SU-DHL-6 (cell line): ENCODE measurements around the gene KSR2.

Source experiments
- EZH2phosphoT487 ChIP-seq: fragments of 200-600 bp; sonication (generic), shearing (Covaris generic); conservative IDR thresholded peaks from 2 replicates; pipeline ENCODE4 v1.6.1; 2018; ENCODE audit warnings: mild to moderate bottlenecking, antibody characterized with exemption, low read length, moderate library complexity, mixed read lengths
- TF ChIP-seq, protein P1 (sequence below): fragments of 200-600 bp; sonication (generic); IDR thresholded peaks from one replicate; pipeline ENCODE4 v1.5.1; 2017; ENCODE audit warnings: antibody characterized with exemption, mild to moderate bottlenecking, low read length, moderate library complexity; ENCODE audit not compliant: insufficient read depth, poor library complexity, severe bottlenecking

DNA sequence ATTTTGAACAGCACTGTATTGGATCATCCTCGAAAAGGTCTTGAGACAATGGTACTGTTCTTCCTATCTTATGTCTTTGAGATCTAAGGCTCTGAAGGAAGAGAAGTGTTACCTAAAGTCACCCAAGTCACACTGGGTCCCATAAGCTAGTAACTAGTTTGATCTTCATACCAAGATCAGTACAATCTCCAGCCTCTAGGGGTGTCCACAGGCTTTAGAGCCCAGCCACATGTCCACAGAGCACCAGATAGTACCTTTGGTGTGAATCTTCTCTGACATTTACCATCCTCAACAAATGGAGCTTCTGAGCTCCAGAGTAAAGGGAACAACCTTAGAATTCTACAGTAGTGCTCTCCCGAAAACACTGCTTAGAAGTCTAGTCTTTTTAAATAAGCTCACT is 78.7 kb downstream of the KSR2 start:
- TF ChIP-seq, protein P1, sequence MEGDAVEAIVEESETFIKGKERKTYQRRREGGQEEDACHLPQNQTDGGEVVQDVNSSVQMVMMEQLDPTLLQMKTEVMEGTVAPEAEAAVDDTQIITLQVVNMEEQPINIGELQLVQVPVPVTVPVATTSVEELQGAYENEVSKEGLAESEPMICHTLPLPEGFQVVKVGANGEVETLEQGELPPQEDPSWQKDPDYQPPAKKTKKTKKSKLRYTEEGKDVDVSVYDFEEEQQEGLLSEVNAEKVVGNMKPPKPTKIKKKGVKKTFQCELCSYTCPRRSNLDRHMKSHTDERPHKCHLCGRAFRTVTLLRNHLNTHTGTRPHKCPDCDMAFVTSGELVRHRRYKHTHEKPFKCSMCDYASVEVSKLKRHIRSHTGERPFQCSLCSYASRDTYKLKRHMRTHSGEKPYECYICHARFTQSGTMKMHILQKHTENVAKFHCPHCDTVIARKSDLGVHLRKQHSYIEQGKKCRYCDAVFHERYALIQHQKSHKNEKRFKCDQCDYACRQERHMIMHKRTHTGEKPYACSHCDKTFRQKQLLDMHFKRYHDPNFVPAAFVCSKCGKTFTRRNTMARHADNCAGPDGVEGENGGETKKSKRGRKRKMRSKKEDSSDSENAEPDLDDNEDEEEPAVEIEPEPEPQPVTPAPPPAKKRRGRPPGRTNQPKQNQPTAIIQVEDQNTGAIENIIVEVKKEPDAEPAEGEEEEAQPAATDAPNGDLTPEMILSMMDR, result no peak
- TF ChIP-seq EZH2phosphoT487, result no peak
